Stimulated activated naive CD8-positive, alpha-beta T cell treated with anti-CD3 and anti-CD28 coated beads, Interleukin-15, amount 100 ng/mL, for 72 hours (primary cell): Measurements from ENCODE around the gene ZFYVE16.
"Not testable (repeated sequence)": the region's sequence is repeated elsewhere in the genome, so short reads cannot be mapped to it uniquely, and the experiment has no call there.

Source experiments
- ATAC-seq: fragments of 150-1000 bp; cut with Tn5 transposase; 2 replicates; pipeline ENCODE4 v1.10.0; 2021; ENCODE audit warnings: mild to moderate bottlenecking, moderate library complexity
- DNase-seq, 2 donors: peaks; one replicate each; pipeline ENCODE4 v3.0.0; 2021 to 2022
- H3K27ac Mint-ChIP-seq, 2 donors: one replicate each; pipeline ENCODE4 v1.8.0; 2022; ENCODE audit warnings: mild to moderate bottlenecking in 2 of 2, mixed read lengths in 2 of 2, moderate library complexity in 2 of 2
- H3K27me3 Mint-ChIP-seq: one replicate; pipeline ENCODE4 v1.8.0; 2022; ENCODE audit warnings: mixed read lengths
- H3K4me1 Mint-ChIP-seq: one replicate; pipeline ENCODE4 v1.8.0; 2022; ENCODE audit warnings: mild to moderate bottlenecking, mixed read lengths
- H3K4me3 Mint-ChIP-seq, 2 donors: one replicate each; pipeline ENCODE4 v1.8.0; 2022; ENCODE audit warnings: mild to moderate bottlenecking in 2 of 2, mixed read lengths in 2 of 2, moderate library complexity in 1 of 2
- H3K9me3 Mint-ChIP-seq, 2 donors: one replicate each; pipeline ENCODE4 v1.8.0; 2022; ENCODE audit warnings: mixed read lengths in 2 of 2

Gene ZFYVE16

GRCh38 chr5:80407735-80408483, at the start of gene ZFYVE16:
ZFYVE16 (plus strand) TSS chr5:80408064; CDS start chr5:80434148, 26,084 bp downstream.
- Mint-ChIP-seq H3K4me1 (peaks cover 24% of the 10 kb centered on the region), H3K9me3 (no peaks in the 10 kb centered on the region), H3K27me3 (no peaks in the 10 kb centered on the region), H3K4me3 (peak within 1 kb of the TSS; percentile 92 to 99), H3K27ac (peak within 1 kb of the TSS; percentile 98 to 100)
- peak; percentile 95 to 97 for DNase-seq
- ATAC-seq, result peak; percentile 95

- Mint-ChIP-seq H3K9me3 (peaks cover 0 to 9% of the 10 kb centered on the region in 2 donors), H3K27ac (no peak overlapping the region), H3K27me3 (no peaks in the 10 kb centered on the region), H3K4me3 (no peak overlapping the region), H3K4me1 (peaks cover 6% of the 10 kb centered on the region)
- DNase-seq (no peak), ATAC-seq (no peak)
Measured at GRCh38 chr5:80360914-80361444, 46.9 kb upstream of the ZFYVE16 start.

- H3K9me3 Mint-ChIP-seq, result peaks cover 0 to under 1% of the 10 kb centered on the region in 2 donors
- H3K27me3 Mint-ChIP-seq, result no peaks in the 10 kb centered on the region
- H3K4me3 Mint-ChIP-seq, result no peak overlapping the region
- DNase-seq (no peak), ATAC-seq (no peak)
- H3K4me1 Mint-ChIP-seq, result no peaks in the 10 kb centered on the region
- H3K27ac Mint-ChIP-seq, result no peak overlapping the region
Measured at GRCh38 chr5:80364892-80365291, 43.0 kb upstream of the ZFYVE16 start.

- H3K4me1 Mint-ChIP-seq, result no peaks in the 10 kb centered on the region
- no peaks in the 10 kb centered on the region for H3K9me3 Mint-ChIP-seq
- DNase-seq, result no peak
- no peak overlapping the region for H3K27ac Mint-ChIP-seq
- no peaks in the 10 kb centered on the region for H3K27me3 Mint-ChIP-seq
- ATAC-seq, result no peak
- no peak overlapping the region for H3K4me3 Mint-ChIP-seq
Measured at GRCh38 chr5:80368661-80369480, 39.0 kb upstream of the ZFYVE16 start.

GRCh38 chr5:80369521-80369920, 38.3 kb upstream of the ZFYVE16 start:
- no peaks in the 10 kb centered on the region for H3K27me3 Mint-ChIP-seq
- no peak for ATAC-seq
- H3K27ac Mint-ChIP-seq, result no peak overlapping the region
- H3K4me3 Mint-ChIP-seq, result no peak overlapping the region
- H3K9me3 Mint-ChIP-seq, result no peaks in the 10 kb centered on the region
- no peaks in the 10 kb centered on the region for H3K4me1 Mint-ChIP-seq
- DNase-seq, result no peak

- Mint-ChIP-seq H3K4me1 (no peaks in the 10 kb centered on the region), H3K27me3 (no peaks in the 10 kb centered on the region), H3K9me3 (no peaks in the 10 kb centered on the region), H3K27ac (peak overlapping the region in 1 of 2 donors; percentile 10), H3K4me3 (no peak overlapping the region)
- DNase-seq (no peak), ATAC-seq (no peak)
Measured at GRCh38 chr5:80370390-80370789, 37.5 kb upstream of the ZFYVE16 start.

- ATAC-seq (no peak), DNase-seq (no peak)
- H3K4me1 Mint-ChIP-seq, result no peaks in the 10 kb centered on the region
- no peaks in the 10 kb centered on the region for H3K9me3 Mint-ChIP-seq
- H3K27me3 Mint-ChIP-seq, result no peaks in the 10 kb centered on the region
- H3K27ac Mint-ChIP-seq, result no peak overlapping the region
- no peak overlapping the region for H3K4me3 Mint-ChIP-seq
Measured at GRCh38 chr5:80372780-80373179, 35.1 kb upstream of the ZFYVE16 start.

GRCh38 chr5:80374188-80374587, 33.7 kb upstream of the ZFYVE16 start:
- H3K4me3 Mint-ChIP-seq, result no peak overlapping the region
- H3K4me1 Mint-ChIP-seq, result no peaks in the 10 kb centered on the region
- no peaks in the 10 kb centered on the region for H3K27me3 Mint-ChIP-seq
- no peak overlapping the region for H3K27ac Mint-ChIP-seq
- no peak for ATAC-seq
- H3K9me3 Mint-ChIP-seq, result no peaks in the 10 kb centered on the region
- no peak for DNase-seq

GRCh38 chr5:80376557-80376956, 31.3 kb upstream of the ZFYVE16 start:
- H3K4me3 Mint-ChIP-seq, result no peak overlapping the region
- no peaks in the 10 kb centered on the region for H3K9me3 Mint-ChIP-seq
- H3K27me3 Mint-ChIP-seq, result no peaks in the 10 kb centered on the region
- no peak for ATAC-seq
- no peak overlapping the region for H3K27ac Mint-ChIP-seq
- no peaks in the 10 kb centered on the region for H3K4me1 Mint-ChIP-seq
- no peak for DNase-seq

GRCh38 chr5:80382488-80382887, 25.4 kb upstream of the ZFYVE16 start:
- H3K4me1 Mint-ChIP-seq, result no peaks in the 10 kb centered on the region
- H3K27ac Mint-ChIP-seq, result no peak overlapping the region
- H3K9me3 Mint-ChIP-seq, result no peaks in the 10 kb centered on the region
- H3K27me3 Mint-ChIP-seq, result no peaks in the 10 kb centered on the region
- no peak for DNase-seq
- no peak overlapping the region for H3K4me3 Mint-ChIP-seq
- ATAC-seq, result no peak

GRCh38 chr5:80387063-80387768, 20.6 kb upstream of the ZFYVE16 start:
- no peak for ATAC-seq
- H3K4me1 Mint-ChIP-seq, result peaks cover 7% of the 10 kb centered on the region
- no peaks in the 10 kb centered on the region for H3K9me3 Mint-ChIP-seq
- DNase-seq, result no peak
- H3K27ac Mint-ChIP-seq, result no peak overlapping the region
- no peak overlapping the region for H3K4me3 Mint-ChIP-seq
- H3K27me3 Mint-ChIP-seq, result peaks cover 20% of the 10 kb centered on the region

GRCh38 chr5:80389580-80389979, 18.3 kb upstream of the ZFYVE16 start:
- ATAC-seq (no peak), DNase-seq (no peak)
- Mint-ChIP-seq H3K9me3 (peaks cover 0 to 6% of the 10 kb centered on the region in 2 donors), H3K4me1 (peaks cover 7% of the 10 kb centered on the region), H3K27ac (no peak overlapping the region), H3K27me3 (peaks cover 42% of the 10 kb centered on the region), H3K4me3 (no peak overlapping the region)

- not testable (repeated sequence) for H3K4me1 Mint-ChIP-seq, H3K4me3 Mint-ChIP-seq, H3K27ac Mint-ChIP-seq, ATAC-seq, H3K9me3 Mint-ChIP-seq, DNase-seq
- peaks cover 49% of the 10 kb centered on the region for H3K27me3 Mint-ChIP-seq
Measured at GRCh38 chr5:80390413-80390812, 17.5 kb upstream of the ZFYVE16 start.

- not testable (repeated sequence) for H3K4me1 Mint-ChIP-seq, ATAC-seq
Measured at GRCh38 chr5:80391267-80391666, 16.6 kb upstream of the ZFYVE16 start.

GRCh38 chr5:80399526-80400239, 8.2 kb upstream of the ZFYVE16 start:
- Mint-ChIP-seq H3K4me3 (no peak overlapping the region), H3K9me3 (peaks cover 0 to 4% of the 10 kb centered on the region in 2 donors), H3K4me1 (peaks cover 7% of the 10 kb centered on the region), H3K27ac (peak overlapping the region in 1 of 2 donors; percentile 25), H3K27me3 (peaks cover 13% of the 10 kb centered on the region)
- ATAC-seq (peak; percentile 82), DNase-seq (no peak)

More at GRCh38 chr5:80391267-80391666, 16.6 kb upstream of the ZFYVE16 start:
- H3K4me3 Mint-ChIP-seq, H3K9me3 Mint-ChIP-seq, H3K27ac Mint-ChIP-seq, DNase-seq: not testable (repeated sequence)
- H3K27me3 Mint-ChIP-seq, result peaks cover 56% of the 10 kb centered on the region
